HEK293 (cell line): ENCODE measurements around the gene METTL5.

Experiments used
- CTCF ChIA-PET: fragments of 350-600 bp; formaldehyde crosslinking; extraction: SDS; loops from one replicate; lab custom pipeline; 2021; ENCODE audit warnings: antibody characterized with exemption; lab: Yijun Ruan, JAX
- POLR2A ChIA-PET: fragments of 300-600 bp; formaldehyde crosslinking; extraction: SDS; loops from one replicate; lab custom pipeline; 2020; ENCODE audit warnings: antibody characterized with exemption, inconsistent platforms; lab: Yijun Ruan, JAX
- H3K27ac ChIP-seq: fragments of 200-500 bp; sonication (Bioruptor generic); 2 replicates; pipeline ENCODE4 v1.5.1; 2014; ENCODE audit warnings: low read depth, low read length, control low read depth, inconsistent platforms; ENCODE audit errors: extremely low read depth
- H3K36me3 ChIP-seq, 2 experiments: fragments of 200-500 bp in 1 of 2; sonication (Bioruptor generic) in 1 of 2; 1 replicate in 1 of 2; 2 replicates in 1 of 2; pipeline ENCODE4 v1.5.1; 2014 to 2017; ENCODE audit warnings: inconsistent platforms in 2 of 2, low read length in 2 of 2; ENCODE audit not compliant: control insufficient read depth in 2 of 2, insufficient read depth in 1 of 2
- H3K4me1 ChIP-seq: fragments of 200-500 bp; sonication (Bioruptor generic); 2 replicates; pipeline ENCODE4 v1.5.1; 2014; ENCODE audit warnings: mild to moderate bottlenecking, low read length, inconsistent platforms; ENCODE audit not compliant: control insufficient read depth, insufficient read depth
- H3K4me3 ChIP-seq: 2 replicates; pipeline ENCODE4 v1.5.1; 2011; ENCODE audit warnings: low read depth, mild to moderate bottlenecking, control low read depth, low read length, moderate library complexity
- H3K9me3 ChIP-seq: fragments of 200-500 bp; sonication (Bioruptor generic); 2 replicates; pipeline ENCODE4 v1.5.1; 2014; ENCODE audit warnings: low read depth, low read length, inconsistent platforms; ENCODE audit not compliant: control insufficient read depth, insufficient read depth
- EGR2 ChIP-seq: fragments of 450-650 bp; formaldehyde crosslinking; IDR thresholded peaks from 2 replicates; pipeline ENCODE4 v1.5.1; 2016; ENCODE audit warnings: low read depth, missing biosample characterization, missing genetic modification characterization
- ZNF114 ChIP-seq: fragments of 450-650 bp; formaldehyde crosslinking; IDR thresholded peaks from 2 replicates; pipeline ENCODE4 v1.5.0; 2017; ENCODE audit warnings: missing biosample characterization, missing genetic modification characterization
- ZNF2 ChIP-seq: fragments of 450-650 bp; formaldehyde crosslinking; IDR thresholded peaks from 2 replicates; pipeline ENCODE4 v1.5.1; 2016; ENCODE audit warnings: missing biosample characterization, missing genetic modification characterization
- ZNF26 ChIP-seq: fragments of 450-650 bp; formaldehyde crosslinking; IDR thresholded peaks from 2 replicates; pipeline ENCODE4 v1.5.1; 2016; ENCODE audit warnings: missing biosample characterization, missing genetic modification characterization
- ZNF549 ChIP-seq: fragments of 450-650 bp; IDR thresholded peaks from 2 replicates; pipeline ENCODE4 v1.5.1; 2018; ENCODE audit warnings: missing biosample characterization, missing genetic modification characterization, mild to moderate bottlenecking, inconsistent platforms, moderate library complexity
- ZNF654 ChIP-seq: fragments of 450-650 bp; formaldehyde crosslinking; IDR thresholded peaks from 2 replicates; pipeline ENCODE4 v1.5.1; 2016; ENCODE audit warnings: low read depth, missing biosample characterization, missing genetic modification characterization
- ZNF776 ChIP-seq: fragments of 450-650 bp; formaldehyde crosslinking; IDR thresholded peaks from 2 replicates; pipeline ENCODE4 v1.5.0; 2017; ENCODE audit warnings: missing biosample characterization, missing genetic modification characterization, borderline replicate concordance
- ZNF843 ChIP-seq: fragments of 450-650 bp; formaldehyde crosslinking; IDR thresholded peaks from 2 replicates; pipeline ENCODE4 v1.5.1; 2016; ENCODE audit warnings: missing biosample characterization, missing genetic modification characterization
- TF ChIP-seq, protein P1 (sequence below): fragments of 450-650 bp; IDR thresholded peaks from 2 replicates; pipeline ENCODE4 v1.5.1; 2018; ENCODE audit warnings: missing biosample characterization, missing genetic modification characterization

METTL5 gene

GRCh38 chr2:169765523-169765922 lies 59.2 kb downstream of the METTL5 start:
- ChIA-PET POLR2A (no interaction called here), CTCF (interaction anchor here (0.6 kb wide), 1 partner anchor 152 kb away, joined by 4 read pairs; no protein-coding TSS in a partner anchor)
- H3K36me3 ChIP-seq, result peaks cover 0 to 4% of the 10 kb centered on the region in 2 experiments; a peak in 1 of 3 replicates
- TF ChIP-seq ZNF776 (tag by site-specific recombination) (no peak), ZNF26 (tag by site-specific recombination) (no peak), ZNF654 (tag by site-specific recombination) (no peak), EGR2 (no peak), ZNF843 (no peak), ZNF114 (tag by site-specific recombination) (no peak)
- TF ChIP-seq, protein P1, sequence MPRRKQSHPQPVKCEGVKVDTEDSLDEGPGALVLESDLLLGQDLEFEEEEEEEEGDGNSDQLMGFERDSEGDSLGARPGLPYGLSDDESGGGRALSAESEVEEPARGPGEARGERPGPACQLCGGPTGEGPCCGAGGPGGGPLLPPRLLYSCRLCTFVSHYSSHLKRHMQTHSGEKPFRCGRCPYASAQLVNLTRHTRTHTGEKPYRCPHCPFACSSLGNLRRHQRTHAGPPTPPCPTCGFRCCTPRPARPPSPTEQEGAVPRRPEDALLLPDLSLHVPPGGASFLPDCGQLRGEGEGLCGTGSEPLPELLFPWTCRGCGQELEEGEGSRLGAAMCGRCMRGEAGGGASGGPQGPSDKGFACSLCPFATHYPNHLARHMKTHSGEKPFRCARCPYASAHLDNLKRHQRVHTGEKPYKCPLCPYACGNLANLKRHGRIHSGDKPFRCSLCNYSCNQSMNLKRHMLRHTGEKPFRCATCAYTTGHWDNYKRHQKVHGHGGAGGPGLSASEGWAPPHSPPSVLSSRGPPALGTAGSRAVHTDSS (tag by site-specific recombination), result no peak
- no peak overlapping the region for H3K27ac ChIP-seq
- H3K4me1 ChIP-seq, result no peaks in the 10 kb centered on the region
- H3K4me3 ChIP-seq, result no peak overlapping the region
- no peaks in the 10 kb centered on the region for H3K9me3 ChIP-seq

DNA sequence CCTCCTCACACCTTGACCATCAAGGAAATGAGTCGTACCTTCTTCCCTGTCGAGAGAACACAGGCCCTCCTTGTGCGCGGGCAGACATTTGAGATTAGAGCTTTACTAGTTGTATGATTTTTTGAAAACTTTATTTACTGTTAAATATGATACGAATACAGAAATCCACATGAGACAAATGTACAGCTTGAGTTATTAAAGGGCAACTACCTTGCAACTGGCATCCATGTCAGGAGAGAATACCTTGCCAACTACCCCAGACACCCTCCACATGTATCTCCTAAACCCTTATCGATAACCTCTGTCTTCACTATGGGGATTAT lies 62.8 kb downstream of the METTL5 start:
- TF ChIP-seq ZNF2 (tag by site-specific recombination) (no peak), ZNF549 (tag by site-specific recombination) (no peak)
- peaks cover 0 to 4% of the 10 kb centered on the region in 2 experiments; a peak in 1 of 3 replicates for H3K36me3 ChIP-seq
- no peaks in the 10 kb centered on the region for H3K9me3 ChIP-seq
- POLR2A ChIA-PET, result no interaction called here
- no peaks in the 10 kb centered on the region for H3K4me1 ChIP-seq
- CTCF ChIA-PET, result no interaction called here
- H3K4me3 ChIP-seq, result no peak overlapping the region
- no peak overlapping the region for H3K27ac ChIP-seq
